GM23248 (cell line): Measurements from ENCODE around the gene AMIGO2.

Source experiments
- EZH2 ChIP-seq: fragments of 200-600 bp; sonication (generic); IDR thresholded peaks from 2 replicates; pipeline ENCODE4 v1.6.1; 2018; ENCODE audit warnings: antibody characterized with exemption, mild to moderate bottlenecking; ENCODE audit not compliant: insufficient read depth, poor library complexity, severe bottlenecking
- EZH2phosphoT487 ChIP-seq: fragments of 200-600 bp; sonication (generic); IDR thresholded peaks from 2 replicates; pipeline ENCODE4 v1.6.1; 2018; ENCODE audit warnings: antibody characterized with exemption, moderate library complexity, mild to moderate bottlenecking, low read depth; ENCODE audit not compliant: insufficient read depth

GRCh38 chr12:47029903-47030302 is 49.9 kb downstream of the AMIGO2 start:
- TF ChIP-seq EZH2: no peak
- TF ChIP-seq EZH2phosphoT487: no peak
